ENCODE measurements around the gene ADGRV1.
"Not testable (repeated sequence)": the region's sequence is repeated elsewhere in the genome, so short reads cannot be mapped to it uniquely, and the experiment has no call there.

The ADGRV1 gene

DNA sequence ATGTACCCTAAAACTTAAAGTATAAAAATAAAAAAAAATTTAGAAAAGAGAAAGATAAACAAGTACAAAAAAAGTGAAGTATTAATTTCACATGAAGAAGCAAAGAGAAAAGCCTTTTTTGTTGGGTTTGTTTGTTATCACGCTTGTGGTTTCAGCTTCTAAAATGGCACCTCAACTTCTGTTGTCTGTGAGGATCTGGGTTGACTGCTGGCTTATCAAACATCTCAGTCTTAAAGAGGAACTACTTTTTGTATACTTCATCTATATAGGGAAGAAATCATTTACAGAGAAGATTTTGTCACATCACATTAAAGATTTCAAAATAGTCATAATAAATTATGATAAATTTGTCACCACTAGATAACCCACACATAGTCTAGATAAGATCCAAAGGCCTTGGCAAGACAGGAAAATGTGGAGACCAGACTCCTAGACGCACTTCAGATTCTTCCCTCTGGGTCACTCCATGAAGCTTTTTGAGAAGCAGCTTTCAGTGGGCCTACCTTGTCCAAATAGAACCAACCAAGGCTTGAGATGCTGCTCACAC is 8.8 kb upstream of the ADGRV1 start:
- DNase-seq (ENCODE audit: low spot score): no peak

GRCh38 chr5:90550963-90551362 is 7.6 kb upstream of the ADGRV1 start:
- DNase-seq (ENCODE audit: low spot score): no peak

GRCh38 chr5:90551376-90551775 is 7.2 kb upstream of the ADGRV1 start:
- DNase-seq (ENCODE audit: low spot score): no peak

GRCh38 chr5:90553711-90554110 is 4.9 kb upstream of the ADGRV1 start:
- no peak for DNase-seq (ENCODE audit: low spot score)

DNA sequence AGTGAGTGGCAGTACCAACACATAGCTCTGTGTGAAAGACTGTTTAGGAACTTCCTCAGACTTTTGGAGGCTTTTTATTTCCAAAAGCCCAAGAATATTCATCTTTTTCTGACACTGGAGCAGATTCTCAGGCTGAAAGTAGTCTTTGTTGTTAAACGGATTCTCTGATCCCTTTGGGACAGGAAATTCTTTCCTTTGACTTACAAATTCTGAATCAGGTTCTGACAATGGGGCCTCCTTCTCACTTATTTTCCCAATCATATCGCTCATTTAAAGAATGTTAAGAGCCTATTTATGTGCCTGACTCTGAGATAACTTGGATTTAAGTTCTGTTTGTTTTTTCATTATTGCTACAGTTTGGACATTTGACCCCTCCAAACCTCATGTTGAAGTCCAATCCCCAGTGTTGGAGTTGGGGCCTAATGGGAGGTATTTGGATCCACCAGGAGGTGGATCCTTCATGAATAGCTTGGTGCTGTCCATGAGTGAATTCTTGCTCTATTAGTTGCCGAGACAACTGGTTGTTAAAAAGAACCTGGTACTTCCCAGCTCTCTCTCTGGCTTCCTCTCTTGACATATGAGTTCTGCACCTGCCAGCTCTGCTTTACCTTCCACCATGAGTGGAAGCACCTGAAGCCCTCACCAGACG is 4.1 kb upstream of the ADGRV1 start:
- DNase-seq (ENCODE audit: low spot score): no peak

DNA sequence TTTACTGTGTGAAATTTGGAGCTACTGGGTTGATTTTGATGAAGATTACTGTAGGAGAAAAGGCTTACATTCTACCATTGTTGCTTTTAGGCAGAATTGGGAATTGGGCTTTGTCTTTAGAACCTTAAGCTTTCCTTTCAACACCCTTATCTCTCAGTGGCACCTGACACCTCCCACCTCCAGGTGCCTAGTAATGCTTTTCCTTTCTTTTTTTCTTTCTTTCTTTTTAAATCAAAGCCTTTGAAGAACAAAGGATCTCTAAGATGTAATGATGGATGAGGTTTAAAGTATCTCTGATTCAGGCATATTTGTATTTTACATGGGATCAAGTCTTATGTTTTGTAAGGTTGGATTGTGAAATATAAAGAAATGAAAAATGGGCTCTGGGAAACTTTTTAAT is 2.9 kb upstream of the ADGRV1 start:
- no peak for DNase-seq (ENCODE audit: low spot score)

GRCh38 chr5:90557391-90557790 is 1.2 kb upstream of the ADGRV1 start:
- no peak for DNase-seq (ENCODE audit: low spot score)

DNA sequence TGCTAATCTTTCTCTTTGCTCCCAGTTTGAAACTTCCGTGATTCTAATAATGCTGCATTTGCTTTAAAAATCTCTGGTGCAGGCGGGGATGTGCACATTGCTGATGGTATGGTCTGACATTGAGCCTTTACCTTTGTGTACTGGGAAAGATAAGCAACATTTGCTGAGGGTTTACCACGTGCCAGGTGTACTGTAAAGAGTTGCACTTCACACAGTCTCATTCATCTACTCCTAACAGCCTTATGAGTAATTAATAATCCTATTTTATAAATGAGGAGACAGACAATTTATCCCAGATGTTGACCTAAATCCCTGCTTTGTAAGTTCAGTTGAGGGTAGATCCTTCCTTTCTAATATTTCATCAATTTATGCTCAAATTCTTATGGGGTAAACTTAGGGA is 726 bp upstream of the ADGRV1 start:
- no peak for DNase-seq (ENCODE audit: low spot score)

DNA sequence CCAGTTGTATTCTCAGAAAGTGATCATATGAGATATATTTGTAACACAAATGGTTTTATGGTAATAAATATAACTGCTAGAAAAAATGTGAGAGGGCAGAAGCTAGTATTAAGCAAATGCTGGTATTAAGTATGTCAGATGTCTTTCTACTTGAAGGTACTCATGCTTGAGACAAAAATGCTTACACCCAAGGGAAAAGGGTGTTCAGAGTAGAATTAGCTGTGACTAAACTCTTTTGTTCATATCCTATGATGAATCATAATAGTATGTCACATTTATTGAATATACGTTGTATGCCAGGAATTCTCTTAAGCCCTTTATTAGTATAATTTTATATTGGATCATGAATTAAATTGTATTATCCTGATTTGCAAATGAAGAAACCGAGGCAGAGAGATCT is 2.2 kb downstream of the ADGRV1 start:
- DNase-seq (ENCODE audit: low spot score): no peak

DNA sequence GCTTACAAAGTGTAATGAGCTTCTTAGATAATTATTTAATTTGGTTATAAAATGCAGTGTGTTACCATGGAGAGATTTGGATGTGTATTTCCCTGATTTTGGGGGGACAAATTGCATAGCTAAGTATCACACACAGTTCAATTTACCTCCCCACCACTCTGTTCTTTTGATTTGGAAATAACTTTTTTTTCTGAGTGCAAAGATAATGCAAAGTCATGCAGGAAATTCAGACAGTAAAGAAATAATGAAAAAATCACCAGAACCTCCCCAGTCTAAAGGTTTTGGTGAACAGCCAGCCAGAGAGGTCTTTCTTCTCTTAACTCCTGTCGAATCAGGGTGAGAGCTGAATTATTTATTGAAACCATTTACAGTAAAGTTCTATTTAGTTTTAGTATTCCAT is 3.2 kb downstream of the ADGRV1 start:
- no peak for DNase-seq (ENCODE audit: low spot score)

- no peak for DNase-seq (ENCODE audit: low spot score)
Observed at GRCh38 chr5:90562341-90562740, 3.7 kb downstream of the ADGRV1 start.

DNA sequence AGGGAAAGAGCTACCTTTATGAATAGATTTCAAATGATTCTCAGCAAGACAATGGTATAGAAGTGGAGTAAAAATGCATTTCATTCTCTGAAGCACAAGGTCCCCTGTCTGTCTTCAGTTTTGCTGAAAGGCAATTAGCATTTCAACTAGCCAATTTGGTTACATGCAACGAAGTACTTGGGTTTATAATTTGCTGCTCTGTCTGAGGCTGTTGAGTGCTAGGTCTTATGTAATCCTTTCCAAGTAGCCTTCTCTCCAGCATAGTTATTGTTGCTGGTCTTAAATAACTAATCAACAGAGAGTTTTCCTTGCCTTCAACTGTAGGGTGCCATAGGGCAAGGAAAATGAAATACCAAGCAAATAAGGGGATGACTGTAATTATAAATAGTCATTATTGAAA is 4.5 kb downstream of the ADGRV1 start:
- DNase-seq (ENCODE audit: low spot score): no peak

DNA sequence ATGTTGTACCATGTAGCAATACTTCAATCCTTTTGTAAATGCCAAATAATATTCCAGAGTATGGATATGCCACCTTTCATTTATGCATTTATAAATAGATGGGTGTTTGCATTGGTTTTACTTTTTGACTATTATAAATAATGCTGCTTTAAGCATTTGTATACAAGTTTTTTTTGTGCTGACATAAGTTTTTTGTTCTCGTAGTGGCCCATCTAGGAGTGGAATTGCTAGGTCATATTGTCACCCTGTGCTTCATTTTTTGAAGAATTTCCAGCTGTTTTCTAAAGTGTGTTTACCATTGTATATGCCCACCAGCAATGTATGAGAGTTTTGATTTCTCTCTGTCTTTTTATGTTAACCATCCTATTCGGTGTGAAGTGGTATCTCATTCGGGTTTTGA is 6.9 kb downstream of the ADGRV1 start:
- DNase-seq (ENCODE audit: low spot score): no peak

DNA sequence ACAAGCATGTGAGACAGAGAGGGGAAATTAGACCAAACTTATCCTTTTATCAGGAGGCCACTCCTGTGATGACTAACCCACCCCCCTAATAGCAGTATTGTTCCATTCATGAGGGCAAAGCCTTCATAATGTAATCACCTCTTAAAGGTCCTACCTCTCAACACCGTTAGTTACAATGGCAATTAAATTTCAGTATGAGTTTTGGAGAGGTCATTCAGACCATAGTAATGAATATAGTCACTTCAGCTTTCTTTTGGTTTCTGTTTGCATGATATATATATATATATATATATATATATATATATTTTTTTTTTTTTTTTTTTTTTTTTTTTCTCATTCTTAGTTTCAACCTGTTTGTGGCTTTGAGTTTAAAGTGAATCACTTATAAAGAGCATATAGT is 10.5 kb downstream of the ADGRV1 start:
- no peak for DNase-seq (ENCODE audit: low spot score)

- no peak for DNase-seq (ENCODE audit: low spot score)
Observed at GRCh38 chr5:90570034-90570433, 11.4 kb downstream of the ADGRV1 start.

DNA sequence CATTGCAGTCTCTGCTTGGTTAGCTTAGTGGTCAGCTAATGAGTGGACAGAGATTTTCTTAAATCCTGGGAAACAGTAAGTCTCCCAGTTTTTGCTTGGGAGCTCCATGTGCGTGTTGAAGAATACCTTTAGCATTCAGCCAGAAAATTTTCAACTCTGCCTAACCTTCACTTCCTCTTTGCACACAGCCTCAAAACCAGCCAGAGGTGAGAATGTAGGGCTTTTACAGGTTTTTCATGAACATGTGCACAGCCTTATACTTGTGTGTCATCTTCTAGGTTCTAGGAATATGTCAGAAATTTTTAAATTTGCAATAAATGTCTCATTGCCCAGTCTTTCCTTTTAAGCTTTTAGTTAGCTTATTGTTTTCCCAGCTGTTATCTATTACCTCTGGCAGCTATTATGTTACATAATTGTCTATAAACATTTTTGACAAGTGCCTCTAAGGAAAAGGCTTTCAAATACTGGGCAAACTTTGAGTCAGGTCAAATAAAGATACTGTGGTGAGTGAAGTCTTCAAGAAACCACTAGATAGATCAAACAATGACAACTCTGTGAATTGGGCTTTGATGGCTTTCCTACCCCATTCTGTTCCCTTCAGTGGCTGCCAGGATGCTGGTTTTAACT is 12.7 kb downstream of the ADGRV1 start:
- DNase-seq (ENCODE audit: low spot score): no peak

GRCh38 chr5:90575712-90576111 is 17.1 kb downstream of the ADGRV1 start:
- DNase-seq (ENCODE audit: low spot score): no peak

GRCh38 chr5:90576566-90576965 is 18.0 kb downstream of the ADGRV1 start:
- not testable (repeated sequence) for DNase-seq (ENCODE audit: low spot score)

- DNase-seq (ENCODE audit: low spot score): not testable (repeated sequence)
Observed at GRCh38 chr5:90579905-90580304, 21.3 kb downstream of the ADGRV1 start.

DNA sequence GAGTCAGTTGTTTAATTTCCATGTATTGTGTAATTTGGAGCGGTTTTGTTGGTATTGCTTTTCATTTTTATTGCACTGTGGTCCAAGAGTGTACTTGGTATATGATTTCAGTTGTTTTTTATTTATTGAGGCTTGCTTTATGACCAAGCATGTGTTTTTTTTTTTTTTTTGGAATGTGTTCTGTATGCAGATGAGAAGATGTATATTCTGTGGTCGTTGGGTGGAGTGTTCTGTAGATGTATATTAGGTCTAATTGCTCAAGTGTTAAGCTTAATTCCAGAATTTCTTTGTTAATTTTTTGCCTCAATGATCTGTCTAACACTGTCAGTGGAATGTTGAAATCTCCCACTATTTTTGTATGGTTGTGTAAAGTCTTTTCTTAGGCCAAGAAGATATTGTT is 23.4 kb downstream of the ADGRV1 start:
- no peak for DNase-seq (ENCODE audit: low spot score)

GRCh38 chr5:90585337-90585986 is 26.9 kb downstream of the ADGRV1 start:
- no peak for DNase-seq (ENCODE audit: low spot score)

- DNase-seq (ENCODE audit: low spot score): no peak
Observed at GRCh38 chr5:90586469-90586868, 27.9 kb downstream of the ADGRV1 start.

GRCh38 chr5:90590170-90590569 is 31.6 kb downstream of the ADGRV1 start:
- no peak for DNase-seq (ENCODE audit: low spot score)
